Measurements from ENCODE around the gene MC1R. TPM values are rescaled to one million over a fixed set of nuclear protein-coding genes. Genes with fewer than 3 reads are reported as not detected.

MC1R gene
- total RNA-seq, 1 experiment from 2014 or later: 16.9 TPM

DNA sequence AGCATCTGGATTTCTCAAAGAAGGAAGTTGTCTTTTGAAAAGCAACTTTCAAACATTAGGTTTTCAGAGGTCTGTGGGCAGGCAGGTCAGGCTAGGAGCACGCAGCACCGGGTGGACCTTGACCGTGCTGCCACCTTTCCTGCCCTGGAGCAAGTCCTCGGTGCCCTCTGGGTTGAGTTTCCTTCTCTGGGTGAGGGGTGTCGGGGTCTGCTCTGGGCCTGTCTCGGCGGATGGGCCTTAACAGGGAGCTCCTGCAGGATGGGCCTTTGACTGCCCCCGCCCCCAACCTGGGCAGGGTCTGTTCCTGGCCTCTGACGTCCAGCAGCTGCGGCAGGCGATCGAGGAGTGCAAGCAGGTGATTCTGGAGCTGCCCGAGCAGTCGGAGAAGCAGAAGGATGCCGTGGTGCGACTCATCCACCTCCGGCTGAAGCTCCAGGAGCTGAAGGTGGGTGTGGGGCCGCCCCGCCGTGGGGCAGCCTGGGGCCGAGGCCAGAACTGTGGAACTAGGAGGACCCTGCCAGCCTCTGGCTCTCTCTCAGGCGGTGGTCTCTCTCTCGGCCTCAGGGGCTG, 38.6 kb downstream of the MC1R start:
- TF ChIP-seq, protein P1, sequence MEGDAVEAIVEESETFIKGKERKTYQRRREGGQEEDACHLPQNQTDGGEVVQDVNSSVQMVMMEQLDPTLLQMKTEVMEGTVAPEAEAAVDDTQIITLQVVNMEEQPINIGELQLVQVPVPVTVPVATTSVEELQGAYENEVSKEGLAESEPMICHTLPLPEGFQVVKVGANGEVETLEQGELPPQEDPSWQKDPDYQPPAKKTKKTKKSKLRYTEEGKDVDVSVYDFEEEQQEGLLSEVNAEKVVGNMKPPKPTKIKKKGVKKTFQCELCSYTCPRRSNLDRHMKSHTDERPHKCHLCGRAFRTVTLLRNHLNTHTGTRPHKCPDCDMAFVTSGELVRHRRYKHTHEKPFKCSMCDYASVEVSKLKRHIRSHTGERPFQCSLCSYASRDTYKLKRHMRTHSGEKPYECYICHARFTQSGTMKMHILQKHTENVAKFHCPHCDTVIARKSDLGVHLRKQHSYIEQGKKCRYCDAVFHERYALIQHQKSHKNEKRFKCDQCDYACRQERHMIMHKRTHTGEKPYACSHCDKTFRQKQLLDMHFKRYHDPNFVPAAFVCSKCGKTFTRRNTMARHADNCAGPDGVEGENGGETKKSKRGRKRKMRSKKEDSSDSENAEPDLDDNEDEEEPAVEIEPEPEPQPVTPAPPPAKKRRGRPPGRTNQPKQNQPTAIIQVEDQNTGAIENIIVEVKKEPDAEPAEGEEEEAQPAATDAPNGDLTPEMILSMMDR (IDR thresholded peaks at IDR 0.05; ENCODE audit: unreplicated experiment): no peak
- DNase-seq: no peak
- BruUV-seq (replicated peaks): no TSS peak
- no peaks in the 10 kb centered on the region for H3K9me3 Mint-ChIP-seq (ENCODE audit: low read depth, unreplicated experiment)
- H3K4me1 Mint-ChIP-seq (ENCODE audit: low read depth, unreplicated experiment): no peaks in the 10 kb centered on the region
- no peak overlapping the region for H3K4me3 Mint-ChIP-seq (ENCODE audit: low read depth, unreplicated experiment)
- H3K27ac Mint-ChIP-seq (ENCODE audit: unreplicated experiment): no peak overlapping the region
- intact Hi-C loops (cut with micrococcal nuclease; ENCODE audit: unreplicated experiment): no loop called here
- CTCF ChIA-PET: interaction anchor here (0.6 kb wide), 1 partner anchor 256 kb away, joined by 6 read pairs; the partner anchor contains the start of gene SPATA2L
- H3K36me3 Mint-ChIP-seq (ENCODE audit: insufficient read depth, unreplicated experiment): peaks cover 24% of the 10 kb centered on the region
- H3K27me3 Mint-ChIP-seq (ENCODE audit: unreplicated experiment): no peaks in the 10 kb centered on the region

- Mint-ChIP-seq H3K27ac (ENCODE audit: unreplicated experiment) (no peak overlapping the region), H3K36me3 (ENCODE audit: insufficient read depth, unreplicated experiment) (peaks cover 24% of the 10 kb centered on the region), H3K9me3 (ENCODE audit: low read depth, unreplicated experiment) (no peaks in the 10 kb centered on the region), H3K4me3 (ENCODE audit: low read depth, unreplicated experiment) (no peak overlapping the region), H3K4me1 (ENCODE audit: low read depth, unreplicated experiment) (no peaks in the 10 kb centered on the region), H3K27me3 (ENCODE audit: unreplicated experiment) (no peaks in the 10 kb centered on the region)
- BruUV-seq (replicated peaks): no TSS peak
- TF ChIP-seq, protein P1 (IDR thresholded peaks at IDR 0.05; ENCODE audit: unreplicated experiment): no peak
- peak; percentile 20 for DNase-seq
- intact Hi-C loops (cut with micrococcal nuclease; ENCODE audit: unreplicated experiment): no loop called here
- CTCF ChIA-PET: no interaction called here
These were observed 39.4 kb downstream of the MC1R start for GRCh38 chr16:89958068-89958467.

- H3K9me3 Mint-ChIP-seq (ENCODE audit: low read depth, unreplicated experiment): no peaks in the 10 kb centered on the region
- TF ChIP-seq, protein P1 (IDR thresholded peaks at IDR 0.05; ENCODE audit: unreplicated experiment): no peak
- H3K27ac Mint-ChIP-seq (ENCODE audit: unreplicated experiment): no peak overlapping the region
- CTCF ChIA-PET: no interaction called here
- no peak for DNase-seq
- H3K4me3 Mint-ChIP-seq (ENCODE audit: low read depth, unreplicated experiment): no peak overlapping the region
- intact Hi-C loops (cut with micrococcal nuclease; ENCODE audit: unreplicated experiment): no loop called here
- no peaks in the 10 kb centered on the region for H3K27me3 Mint-ChIP-seq (ENCODE audit: unreplicated experiment)
- no TSS peak for BruUV-seq (replicated peaks)
- H3K4me1 Mint-ChIP-seq (ENCODE audit: low read depth, unreplicated experiment): no peaks in the 10 kb centered on the region
- peaks cover 24% of the 10 kb centered on the region for H3K36me3 Mint-ChIP-seq (ENCODE audit: insufficient read depth, unreplicated experiment)
These were observed 39.9 kb downstream of the MC1R start for GRCh38 chr16:89958596-89958995.

GRCh38 chr16:89960966-89961365, 42.3 kb downstream of the MC1R start:
- CTCF ChIA-PET: interaction anchor here (0.6 kb wide), 1 partner anchor 456 kb away, joined by 4 read pairs; no protein-coding TSS in a partner anchor
- no peak for DNase-seq
- TF ChIP-seq, protein P1 (IDR thresholded peaks at IDR 0.05; ENCODE audit: unreplicated experiment): no peak
- intact Hi-C loops (cut with micrococcal nuclease; ENCODE audit: unreplicated experiment): no loop called here
- Mint-ChIP-seq H3K9me3 (ENCODE audit: low read depth, unreplicated experiment) (no peaks in the 10 kb centered on the region), H3K36me3 (ENCODE audit: insufficient read depth, unreplicated experiment) (peaks cover 29% of the 10 kb centered on the region), H3K27me3 (ENCODE audit: unreplicated experiment) (no peaks in the 10 kb centered on the region), H3K4me1 (ENCODE audit: low read depth, unreplicated experiment) (no peaks in the 10 kb centered on the region), H3K27ac (ENCODE audit: unreplicated experiment) (no peak overlapping the region), H3K4me3 (ENCODE audit: low read depth, unreplicated experiment) (no peak overlapping the region)
- no TSS peak for BruUV-seq (replicated peaks)
